HG02840 (cell line): ENCODE data around the gene MDGA2.
"Not testable (repeated sequence)": the region's sequence is repeated elsewhere in the genome, so short reads cannot be mapped to it uniquely, and the experiment has no call there.

Source experiments
- ATAC-seq: cut with Tn5 transposase; IDR thresholded peaks from one replicate; pipeline ENCODE4 v1.9.1; 2021; ENCODE audit warnings: mild to moderate bottlenecking, moderate library complexity, moderate number of reproducible peaks; ENCODE audit not compliant: unreplicated experiment, low FRiP score

The MDGA2 gene

DNA sequence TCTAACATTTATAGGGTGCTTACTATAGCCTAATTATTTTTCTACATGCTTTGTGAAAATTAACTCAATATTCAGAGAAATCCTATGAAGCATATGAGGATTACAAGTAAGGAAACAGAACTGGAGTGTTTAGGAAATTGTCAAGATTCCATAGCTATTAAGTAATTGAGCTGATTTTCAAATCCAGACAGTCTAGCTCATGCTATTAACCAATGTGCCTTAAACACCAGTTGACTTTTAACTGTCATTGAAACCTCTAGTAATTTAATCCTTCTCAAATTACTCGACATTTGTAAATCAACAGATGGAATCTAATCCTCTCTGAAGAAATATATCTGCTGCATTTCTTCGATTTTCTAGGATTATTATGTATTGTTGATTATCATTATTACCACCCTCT is 488.9 kb downstream of the MDGA2 start:
- no peak for ATAC-seq

DNA sequence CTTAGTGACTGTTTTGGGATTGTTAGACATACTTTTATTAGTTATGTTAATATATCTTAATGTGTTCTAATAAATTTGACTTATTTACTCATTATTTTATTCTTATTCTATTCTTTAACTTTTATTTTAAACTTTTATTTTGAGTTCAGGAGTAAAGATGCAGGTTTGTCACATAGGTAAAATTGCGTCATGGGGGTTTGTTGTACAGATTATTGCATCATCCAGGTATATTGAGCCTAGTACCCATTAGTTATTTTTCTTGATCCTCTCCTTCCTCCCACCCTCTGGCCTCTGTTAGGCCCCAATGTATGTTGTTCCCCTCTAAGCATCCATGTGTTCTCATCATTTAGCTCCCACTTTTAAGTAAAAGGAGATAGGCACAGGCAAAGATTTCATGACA is 495.5 kb downstream of the MDGA2 start:
- no peak for ATAC-seq

DNA sequence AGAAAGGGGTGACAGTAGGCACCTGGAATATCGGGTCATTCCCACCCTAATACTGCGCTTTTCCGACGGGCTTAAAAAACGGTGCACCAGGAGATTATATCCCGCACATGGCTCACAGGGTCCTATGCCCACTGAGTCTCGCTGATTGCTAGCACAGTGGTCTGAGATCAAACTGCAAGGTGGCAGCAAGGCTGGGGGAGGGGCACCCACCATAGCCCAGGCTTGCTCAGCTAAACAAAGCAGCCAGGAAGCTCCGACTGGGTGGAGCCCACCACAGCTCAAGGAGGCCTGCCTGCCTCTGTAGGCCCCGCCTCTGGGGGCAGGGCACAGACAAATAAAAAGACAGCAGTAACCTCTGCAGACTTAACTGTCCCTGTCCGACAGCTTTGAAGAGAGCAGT is 503.5 kb downstream of the MDGA2 start:
- not testable (repeated sequence) for ATAC-seq

DNA sequence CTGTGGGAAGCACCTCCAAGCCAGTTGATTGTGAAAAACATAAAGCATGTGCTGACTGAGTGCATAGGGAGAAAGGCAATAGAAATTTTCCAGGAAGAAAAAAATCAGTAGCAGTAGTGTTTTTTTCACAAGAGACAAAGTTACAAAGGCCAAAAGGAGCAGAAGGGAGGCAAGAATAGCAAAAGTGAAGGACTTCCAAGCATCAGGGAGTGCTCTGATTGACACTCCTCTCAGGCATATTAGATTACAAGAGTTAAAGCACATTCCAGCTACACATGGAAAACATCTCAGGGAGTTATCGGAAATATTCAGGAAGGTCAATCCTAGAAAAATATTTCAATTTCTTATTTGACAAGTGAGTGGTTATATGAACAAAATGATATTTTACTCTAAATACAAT is 508.0 kb downstream of the MDGA2 start:
- ATAC-seq: no peak

DNA sequence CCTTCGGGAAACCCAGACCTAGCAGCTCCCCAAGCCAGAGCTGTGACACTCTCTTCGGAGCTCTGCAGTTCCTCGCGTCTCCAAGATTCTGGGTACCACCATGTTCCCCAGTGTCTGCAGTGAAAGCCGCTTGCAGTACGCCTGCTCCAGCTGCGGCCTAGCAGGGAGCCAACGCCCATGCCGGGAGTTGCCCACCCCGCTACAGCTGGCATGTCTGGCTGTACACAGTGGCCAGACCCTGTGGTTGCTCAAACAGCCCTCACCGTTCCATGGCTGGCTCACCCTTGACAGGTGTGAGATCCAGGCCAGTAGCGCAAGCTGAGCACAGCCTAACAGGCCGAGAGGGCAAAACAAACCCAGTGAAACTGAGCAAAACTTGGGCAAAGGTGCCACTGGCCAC is 520.0 kb downstream of the MDGA2 start:
- ATAC-seq: no peak

DNA sequence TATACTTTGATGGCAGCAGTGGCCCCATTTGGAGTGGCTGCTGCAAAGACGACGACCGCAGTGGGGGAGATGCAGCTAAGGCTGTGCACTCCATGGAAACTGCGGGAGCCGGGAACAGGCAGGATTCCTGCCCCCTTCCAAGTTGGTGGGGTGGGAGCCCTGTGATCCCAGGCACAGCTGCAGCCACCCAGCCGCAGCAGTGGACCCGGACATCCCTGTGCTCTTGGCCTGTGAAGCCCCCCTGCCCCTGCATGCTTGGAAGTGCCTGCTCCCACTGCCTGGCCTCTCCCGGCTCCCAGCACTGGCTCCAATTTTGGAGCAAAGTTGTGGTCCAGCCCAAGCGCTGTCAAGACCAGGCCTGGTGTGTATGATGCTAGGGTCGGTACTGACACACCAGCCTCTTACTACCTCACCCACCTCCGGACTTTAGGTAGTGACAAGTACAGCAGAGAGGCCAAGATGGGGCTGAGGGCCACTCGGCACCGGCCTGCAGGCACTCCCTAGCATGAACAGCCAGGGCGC is 521.1 kb downstream of the MDGA2 start:
- ATAC-seq: no peak

DNA sequence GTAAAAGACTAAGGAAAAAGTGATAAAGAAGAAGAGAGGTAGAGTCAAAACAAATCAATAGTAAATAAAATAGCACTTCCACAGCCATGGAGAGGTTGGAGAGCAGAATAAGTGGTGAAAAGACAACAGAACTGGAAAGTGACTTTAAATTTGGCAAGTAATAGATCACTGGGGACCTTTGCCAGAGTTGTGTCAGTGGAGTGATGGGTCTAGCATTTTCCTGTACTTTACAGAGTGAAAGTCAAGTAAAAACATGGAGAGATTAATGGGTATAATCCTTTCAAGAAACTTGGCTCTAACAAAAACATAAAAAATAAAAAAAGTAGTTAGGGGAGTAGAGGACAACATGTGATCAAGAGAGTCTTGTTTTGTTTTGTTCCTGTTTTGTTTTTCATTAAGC is 521.7 kb downstream of the MDGA2 start:
- no peak for ATAC-seq

DNA sequence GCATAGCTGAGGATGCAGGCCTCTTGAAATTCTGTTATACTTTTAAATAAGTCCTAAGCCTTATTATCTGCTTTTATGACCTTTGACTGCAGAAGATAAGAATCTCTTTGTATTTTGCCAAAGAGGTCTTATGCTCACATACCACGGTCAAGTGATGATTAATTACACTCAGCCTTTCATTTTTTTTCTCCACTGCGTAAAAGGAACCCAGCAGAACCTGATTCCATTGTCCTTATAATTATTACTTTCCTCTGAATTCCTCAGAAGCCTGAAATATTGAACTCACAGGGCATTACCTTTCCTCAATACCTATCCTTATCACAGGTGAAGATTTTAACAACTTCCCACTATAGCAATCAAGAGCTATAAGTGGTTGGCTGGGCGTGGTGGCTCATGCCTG is 525.1 kb downstream of the MDGA2 start:
- ATAC-seq: no peak

DNA sequence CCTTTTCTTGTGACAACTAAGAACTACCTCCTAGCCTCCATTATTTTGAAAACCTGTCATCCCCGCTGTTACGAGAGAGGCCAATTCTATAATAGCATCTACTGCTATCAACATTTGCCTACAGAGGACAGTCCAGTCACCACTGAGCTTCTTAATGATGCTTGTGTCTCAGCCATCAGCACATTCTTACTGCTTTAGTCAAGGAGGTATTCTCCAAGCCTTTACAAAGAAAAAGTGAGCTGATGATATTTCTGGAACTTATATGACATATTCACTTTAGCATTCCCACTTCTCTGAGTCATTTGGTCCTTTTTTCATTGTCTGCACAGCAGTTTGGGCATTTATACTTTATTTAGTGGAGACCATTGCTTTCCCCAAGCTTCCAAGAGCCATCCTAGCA is 526.1 kb downstream of the MDGA2 start:
- ATAC-seq: no peak

DNA sequence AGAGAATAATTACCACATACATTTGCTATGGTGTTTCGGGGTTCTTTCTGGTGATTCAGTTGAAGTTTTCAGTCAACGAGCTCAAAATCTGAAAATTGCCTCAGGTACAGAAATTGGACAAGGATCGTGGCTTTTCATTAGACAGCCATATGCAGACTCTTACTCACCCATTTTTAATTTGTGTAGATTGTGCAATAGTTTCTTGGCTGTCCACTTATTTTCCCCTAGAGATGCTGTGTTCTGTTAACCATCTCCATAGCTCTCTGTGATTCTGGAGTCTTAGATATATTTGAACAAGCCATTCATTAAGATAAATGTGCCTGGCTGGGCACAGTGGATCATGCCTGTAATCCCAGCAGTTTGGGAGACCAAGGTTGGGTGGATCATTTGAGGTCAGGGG is 526.7 kb downstream of the MDGA2 start:
- no peak for ATAC-seq

DNA sequence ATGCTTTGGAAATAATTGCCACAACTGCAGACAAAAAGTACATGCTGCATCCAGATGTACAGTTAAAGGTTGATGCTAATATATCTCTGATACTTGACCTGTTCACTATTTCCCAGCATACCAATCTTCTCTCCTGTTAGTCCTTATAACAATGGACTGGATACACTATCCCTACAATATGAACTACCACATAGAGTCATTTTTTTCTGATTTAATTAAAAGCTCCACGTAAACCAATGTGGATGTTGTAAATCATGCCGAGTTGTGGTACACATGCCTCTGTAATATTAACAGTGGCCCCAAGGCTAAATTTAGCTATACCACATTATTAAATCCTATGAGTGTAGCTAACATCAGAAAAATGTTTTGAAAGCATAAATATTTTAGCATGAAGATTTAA is 554.8 kb downstream of the MDGA2 start:
- no peak for ATAC-seq

DNA sequence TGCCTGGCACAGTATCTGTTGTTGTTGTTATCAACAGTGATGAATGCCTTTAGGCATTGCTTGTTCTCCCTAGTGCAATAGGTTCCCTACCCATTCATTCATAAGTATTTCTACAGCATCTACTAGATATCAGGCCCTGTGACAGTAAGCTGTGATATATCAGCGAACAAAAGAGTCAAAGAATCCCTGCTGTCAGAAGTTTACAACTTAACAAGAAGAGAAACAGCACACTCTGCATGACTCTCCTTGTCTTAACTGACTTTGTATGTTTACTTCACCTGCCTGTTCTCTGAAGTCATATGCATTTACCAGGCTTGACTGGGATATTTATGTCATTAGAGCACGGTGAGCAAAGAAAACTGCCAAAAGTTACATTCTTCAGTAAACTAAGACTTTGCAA is 571.6 kb downstream of the MDGA2 start:
- no peak for ATAC-seq

DNA sequence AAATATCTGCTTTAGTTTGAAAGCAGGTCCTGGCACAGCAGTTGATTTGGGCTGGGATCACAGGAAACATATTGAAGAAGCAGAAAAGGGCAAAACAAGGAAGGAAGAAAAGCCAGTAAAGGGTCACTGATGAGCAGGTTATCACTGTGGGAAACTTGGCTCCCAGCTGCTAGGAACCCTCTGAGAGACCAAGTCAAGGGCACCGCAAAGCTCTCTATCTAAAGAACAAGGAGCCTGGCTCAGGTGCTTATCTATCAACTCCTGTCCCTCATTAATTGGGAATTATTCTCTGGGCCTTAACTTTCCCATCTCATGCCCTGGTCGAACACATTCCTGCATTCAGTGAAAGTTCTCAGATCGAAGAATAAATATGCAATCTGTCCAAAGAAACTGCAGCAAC is 572.9 kb downstream of the MDGA2 start:
- no peak for ATAC-seq

DNA sequence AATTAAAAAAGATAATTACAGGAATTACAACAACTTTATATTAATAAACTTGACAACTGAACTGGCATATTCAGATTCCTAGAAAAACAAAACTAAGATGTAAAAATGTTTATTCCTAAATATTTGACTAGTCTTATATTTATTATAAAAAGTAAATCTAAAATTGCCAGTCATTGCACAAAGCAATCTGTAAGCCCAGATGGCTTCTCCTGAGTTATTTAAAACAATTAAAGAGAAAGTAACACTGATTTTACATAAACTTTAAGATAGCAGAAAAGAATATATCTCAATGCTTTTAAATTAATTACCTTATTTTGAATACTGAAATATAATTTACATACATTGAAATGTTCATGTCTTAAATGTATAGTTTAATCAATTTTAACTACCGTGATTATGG is 589.7 kb downstream of the MDGA2 start:
- no peak for ATAC-seq

DNA sequence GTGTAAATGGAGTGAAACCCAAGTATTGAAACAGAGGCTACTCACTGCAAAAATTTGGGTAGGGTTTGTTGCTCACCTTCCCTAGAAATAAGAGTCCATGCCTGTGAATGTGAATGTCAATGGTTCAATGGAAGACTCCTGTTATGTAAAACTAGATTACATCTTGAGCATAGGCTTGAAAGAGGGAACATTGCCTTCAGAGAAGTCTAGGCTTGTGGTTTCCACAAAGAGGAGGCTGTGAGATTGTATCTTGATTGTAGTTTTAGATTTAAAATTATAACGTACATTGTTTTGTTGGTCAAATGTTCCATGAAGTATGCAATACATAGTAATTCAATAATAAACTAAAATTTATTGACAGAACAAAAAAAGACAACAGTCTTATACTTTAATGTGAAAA is 610.1 kb downstream of the MDGA2 start:
- ATAC-seq: no peak

DNA sequence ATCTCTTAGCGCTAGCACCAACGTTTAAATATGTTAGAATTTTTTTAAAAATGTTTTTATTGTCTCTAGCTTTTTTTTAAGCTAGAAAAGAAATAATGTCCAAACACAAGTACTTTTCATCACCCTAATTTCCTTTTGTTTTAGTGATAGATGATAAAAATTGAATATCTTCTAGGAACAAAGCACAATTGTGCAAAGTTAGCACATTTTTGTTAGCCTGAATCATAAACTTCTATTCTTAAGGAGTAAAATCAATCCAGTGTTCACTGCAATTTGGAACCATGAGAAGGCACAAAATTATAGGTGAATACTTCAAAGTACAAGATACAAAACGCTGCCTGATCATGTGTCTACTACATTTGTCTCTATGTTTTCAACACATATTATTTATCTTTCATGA is 615.4 kb downstream of the MDGA2 start:
- no peak for ATAC-seq

DNA sequence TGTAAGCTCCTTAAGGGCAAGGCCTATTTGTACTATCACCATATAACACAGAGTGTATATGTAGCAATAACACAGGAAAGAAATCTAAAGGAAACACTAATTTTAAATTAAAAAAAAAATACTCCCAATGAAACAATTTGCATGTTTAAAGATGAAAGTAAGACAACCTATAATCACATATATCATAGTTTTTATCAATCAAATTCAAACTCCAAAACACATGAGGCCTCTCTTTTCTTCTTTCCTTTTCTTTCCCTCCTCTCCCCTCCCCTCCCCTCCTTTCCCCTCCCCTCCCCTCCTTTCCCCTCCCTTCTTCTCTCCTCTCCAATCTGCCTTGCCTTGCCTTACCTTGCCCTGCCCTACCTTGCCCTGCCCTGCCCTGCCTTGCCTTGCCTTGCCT is 618.0 kb downstream of the MDGA2 start:
- no peak for ATAC-seq

DNA sequence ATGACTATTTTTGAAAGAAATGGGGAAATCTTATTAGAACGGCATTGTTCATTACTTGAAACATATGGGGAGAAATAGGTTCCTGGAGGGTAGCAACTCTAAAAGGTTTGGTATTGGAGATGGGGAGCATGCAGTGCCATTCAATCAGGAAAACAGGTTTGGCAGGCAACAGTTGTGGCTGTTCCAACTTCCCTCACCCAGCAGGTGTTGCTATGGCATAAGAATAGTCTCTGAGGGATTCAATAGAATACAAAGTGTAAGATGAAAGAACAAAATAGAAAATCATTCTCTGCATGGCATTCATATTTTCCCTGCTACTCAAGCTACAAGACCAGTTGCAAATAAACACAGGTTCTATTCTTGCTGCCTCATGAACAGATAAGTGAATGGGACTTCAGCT is 630.6 kb downstream of the MDGA2 start:
- ATAC-seq: no peak

DNA sequence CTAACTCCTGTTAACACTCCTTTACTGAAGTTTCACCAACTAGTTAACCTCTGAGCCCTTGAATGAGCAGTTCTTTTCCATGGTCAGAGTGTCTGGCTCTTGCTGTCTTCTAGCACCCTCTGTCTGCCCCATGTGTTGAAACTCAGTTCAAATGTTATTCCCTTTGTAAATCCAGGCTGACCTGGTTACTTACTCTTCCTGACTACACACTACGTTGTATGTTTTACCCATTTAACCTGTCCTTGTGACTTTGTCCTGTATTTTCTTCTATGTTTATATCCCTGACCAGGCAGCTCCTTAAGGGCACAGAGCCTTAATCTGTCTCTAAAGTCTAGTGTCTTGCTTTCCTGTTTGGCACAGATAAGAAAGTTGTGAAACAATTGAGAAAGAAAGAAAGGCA is 634.9 kb downstream of the MDGA2 start:
- ATAC-seq: no peak

DNA sequence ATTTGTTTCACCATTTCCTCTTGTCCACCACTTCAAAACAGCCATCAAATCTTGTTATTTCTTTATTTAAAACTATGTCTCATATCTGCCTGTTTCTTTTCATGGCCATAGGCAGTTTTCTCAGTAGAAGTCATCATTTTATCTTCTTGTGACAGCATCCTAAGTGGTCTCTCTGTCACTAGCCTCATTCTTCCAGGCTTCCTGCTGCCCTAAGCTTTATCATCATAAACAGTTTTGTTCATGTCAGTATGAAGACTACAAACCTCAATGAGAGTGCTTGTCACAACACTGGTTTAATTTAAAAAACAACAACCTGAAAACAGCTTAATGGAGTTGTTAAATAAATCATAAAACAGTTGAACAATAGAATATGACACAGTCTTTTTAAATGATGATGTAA is 636.1 kb downstream of the MDGA2 start:
- ATAC-seq: no peak

DNA sequence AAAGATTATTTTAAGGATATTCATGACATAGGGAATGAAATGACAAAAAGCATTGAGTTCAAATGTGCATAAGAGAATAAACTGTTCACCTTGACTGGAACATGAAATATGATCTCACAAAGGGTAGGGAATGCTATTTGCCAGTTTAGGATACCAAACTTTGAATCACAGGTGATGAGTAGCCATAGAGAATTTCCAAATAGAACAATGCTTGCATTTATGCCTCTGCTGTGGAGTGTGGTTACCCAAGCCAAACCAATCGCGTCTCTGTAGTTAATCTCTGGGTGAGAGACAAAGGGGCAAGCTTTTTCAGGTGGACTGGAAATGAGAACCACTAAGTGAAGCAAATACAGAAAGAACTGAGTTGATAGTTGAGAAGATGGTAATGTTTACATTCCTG is 652.7 kb downstream of the MDGA2 start:
- no peak for ATAC-seq

DNA sequence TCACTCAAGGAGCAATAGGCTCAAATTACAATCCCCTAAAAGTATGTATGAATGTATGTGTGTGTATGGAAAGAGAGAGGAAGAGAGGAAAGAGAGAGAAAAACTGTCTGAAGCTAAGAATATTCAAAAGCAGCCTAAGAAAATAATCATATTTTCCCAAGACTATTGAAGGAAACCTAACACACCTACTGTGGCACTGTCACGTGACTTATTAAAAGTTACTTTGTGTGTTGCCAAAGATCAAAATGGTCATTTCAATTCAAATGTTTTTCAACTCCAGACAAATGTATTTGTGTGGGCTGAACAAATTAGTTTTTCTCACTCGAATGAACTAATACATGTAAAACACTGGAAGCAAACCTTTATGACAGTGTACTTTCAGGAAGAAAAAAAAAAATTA is 654.9 kb downstream of the MDGA2 start:
- ATAC-seq: no peak

DNA sequence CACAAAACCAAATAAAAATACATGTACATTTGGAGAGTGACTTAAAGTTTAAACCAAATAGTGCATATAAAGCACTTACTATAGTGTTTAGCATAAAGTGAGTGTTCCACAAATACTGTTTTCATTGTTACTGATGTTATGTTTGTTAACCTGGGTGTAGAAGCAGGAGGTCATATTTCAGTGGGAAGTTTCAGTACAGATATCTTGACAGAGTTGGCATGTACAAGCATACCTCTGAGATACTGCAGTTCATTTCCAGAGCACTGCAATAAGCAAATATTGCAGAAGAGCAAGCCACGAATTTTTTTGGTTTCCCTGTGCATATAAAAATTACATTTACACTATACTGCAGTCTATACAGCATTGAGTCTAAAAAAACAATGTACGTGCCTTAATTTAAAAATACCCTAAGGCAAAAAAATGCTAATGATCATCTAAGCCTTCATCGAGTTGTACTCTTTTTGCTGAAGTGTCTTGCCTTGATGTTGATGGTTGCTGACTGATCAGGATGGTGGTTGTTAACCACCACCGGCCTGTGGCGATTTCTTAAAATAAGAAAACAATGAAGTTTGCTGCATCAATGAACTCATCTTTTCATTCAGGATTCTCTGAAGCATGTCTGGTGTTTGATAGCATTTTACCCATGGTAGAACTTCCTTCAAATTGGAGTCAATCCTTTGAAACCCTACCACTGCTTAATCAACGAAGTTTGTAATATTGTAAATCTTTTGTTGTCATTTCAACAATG is 662.7 kb downstream of the MDGA2 start:
- no peak for ATAC-seq
